Mesendoderm (in vitro differentiated cells): ENCODE data around the gene KAT7.

Experiments used
- DNase-seq: peaks from one replicate; pipeline ENCODE4 v3.0.0; 2013
- H2AK5ac ChIP-seq: 2 replicates; pipeline ENCODE4 v1.6.1; 2013; ENCODE audit warnings: low read length, inconsistent platforms
- H2BK120ac ChIP-seq: 2 replicates; pipeline ENCODE4 v1.6.1; 2013; ENCODE audit warnings: low read depth, mild to moderate bottlenecking, low read length, moderate library complexity, mixed read lengths
- H2BK15ac ChIP-seq: replicated peaks from 2 replicates; pipeline ENCODE4 v1.6.1; 2013; ENCODE audit warnings: low read depth, mild to moderate bottlenecking, moderate library complexity
- H2BK5ac ChIP-seq: 2 replicates; pipeline ENCODE4 v1.6.1; 2013; ENCODE audit warnings: low read length, inconsistent platforms
- H3K18ac ChIP-seq: 2 replicates; pipeline ENCODE4 v1.6.1; 2013; ENCODE audit warnings: mild to moderate bottlenecking, low read length, mixed read lengths
- H3K23ac ChIP-seq: one replicate; pipeline ENCODE4 v1.6.1; 2013; ENCODE audit warnings: low read length
- H3K27ac ChIP-seq: 2 replicates; pipeline ENCODE4 v1.5.1; 2013; ENCODE audit warnings: low read depth, mild to moderate bottlenecking, inconsistent platforms, low read length, moderate library complexity
- H3K27me3 ChIP-seq: 2 replicates; pipeline ENCODE4 v1.6.1; 2013; ENCODE audit warnings: low read length, control low read depth, mild to moderate bottlenecking, inconsistent platforms; ENCODE audit not compliant: insufficient read depth, poor library complexity
- H3K36me3 ChIP-seq: 2 replicates; pipeline ENCODE4 v1.6.1; 2013; ENCODE audit warnings: low read length, inconsistent platforms; ENCODE audit not compliant: control insufficient read depth, insufficient read depth
- H3K4ac ChIP-seq: one replicate; pipeline ENCODE4 v1.6.1; 2013; ENCODE audit warnings: low read depth, mild to moderate bottlenecking, low read length, moderate library complexity
- H3K4me1 ChIP-seq: 2 replicates; pipeline ENCODE4 v1.6.1; 2013; ENCODE audit warnings: low read depth, low read length, inconsistent platforms; ENCODE audit not compliant: control insufficient read depth
- H3K4me2 ChIP-seq: 2 replicates; pipeline ENCODE4 v1.6.1; 2013; ENCODE audit warnings: low read length
- H3K4me3 ChIP-seq: 2 replicates; pipeline ENCODE4 v1.5.1; 2013; ENCODE audit warnings: mild to moderate bottlenecking, low read length
- H3K56ac ChIP-seq: one replicate; pipeline ENCODE4 v1.6.1; 2013; ENCODE audit warnings: low read length
- H3K79me1 ChIP-seq: 2 replicates; pipeline ENCODE4 v1.6.1; 2013; ENCODE audit warnings: low read length, inconsistent platforms
- H3K79me2 ChIP-seq: 2 replicates; pipeline ENCODE4 v1.6.1; 2013; ENCODE audit warnings: mild to moderate bottlenecking, low read length; ENCODE audit not compliant: control insufficient read depth, insufficient read depth
- H3K9ac ChIP-seq: 2 replicates; pipeline ENCODE4 v1.6.1; 2013; ENCODE audit warnings: low read length, inconsistent platforms
- H4K5ac ChIP-seq: one replicate; pipeline ENCODE4 v1.6.1; 2013; ENCODE audit warnings: low read length
- H4K8ac ChIP-seq: one replicate; pipeline ENCODE4 v1.6.1; 2013; ENCODE audit warnings: low read depth, mild to moderate bottlenecking, control low read depth, low read length, moderate library complexity
- WGBS: extraction: QIAGEN DNeasy Blood & Tissue Kit; methylation state at CpG from one replicate; pipeline ENCODE4 v1.1.7; 2013; ENCODE audit warnings: low lambda C conversion rate, missing lambda C conversion rate; ENCODE audit not compliant: insufficient coverage; ENCODE audit errors: extremely low coverage; 5-methylcytosine and 5-hydroxymethylcytosine counted together

KAT7 gene

GRCh38 chr17:49832840-49833599, 44.5 kb downstream of the KAT7 start:
- no peak overlapping the region for H2BK15ac ChIP-seq
- no peak overlapping the region for H3K18ac ChIP-seq
- peaks cover 1% of the 10 kb centered on the region for H3K79me1 ChIP-seq
- H3K9ac ChIP-seq: no peak overlapping the region
- no peak overlapping the region for H2BK5ac ChIP-seq
- H3K56ac ChIP-seq: no peak overlapping the region
- no peak overlapping the region for H4K5ac ChIP-seq
- H2AK5ac ChIP-seq: no peak overlapping the region
- no peak overlapping the region for H2BK120ac ChIP-seq
- no peak overlapping the region for H3K4me2 ChIP-seq
- no peak overlapping the region for H3K27ac ChIP-seq
- peaks cover 3% of the 10 kb centered on the region for H3K4me1 ChIP-seq
- no CpG with 5 or more reads among the region's 7 CpGs for WGBS
- peaks cover 6% of the 10 kb centered on the region for H3K36me3 ChIP-seq
- H3K27me3 ChIP-seq: no peaks in the 10 kb centered on the region
- no peak overlapping the region for H4K8ac ChIP-seq
- peak; percentile 27 for DNase-seq
- H3K4ac ChIP-seq: no peak overlapping the region
- H3K23ac ChIP-seq: no peak overlapping the region
- H3K79me2 ChIP-seq: no peaks in the 10 kb centered on the region
- H3K4me3 ChIP-seq: no peak overlapping the region

GRCh38 chr17:49834118-49834743, 45.8 kb downstream of the KAT7 start:
- Histone ChIP-seq H3K27ac (no peak overlapping the region), H3K18ac (no peak overlapping the region), H3K23ac (no peak overlapping the region), H3K79me2 (no peaks in the 10 kb centered on the region), H4K8ac (no peak overlapping the region), H4K5ac (no peak overlapping the region), H3K4me2 (no peak overlapping the region), H3K4ac (no peak overlapping the region), H3K56ac (no peak overlapping the region), H2BK15ac (no peak overlapping the region), H2BK120ac (no peak overlapping the region), H3K4me3 (no peak overlapping the region), H3K27me3 (no peaks in the 10 kb centered on the region), H2AK5ac (no peak overlapping the region), H2BK5ac (no peak overlapping the region), H3K4me1 (peaks cover 3% of the 10 kb centered on the region), H3K9ac (no peak overlapping the region), H3K79me1 (peaks cover 1% of the 10 kb centered on the region), H3K36me3 (peaks cover 2% of the 10 kb centered on the region)
- no peak for DNase-seq
- no CpG with 5 or more reads among the region's 19 CpGs for WGBS

- Histone ChIP-seq H2AK5ac (no peak overlapping the region), H3K4me2 (no peak overlapping the region), H4K5ac (no peak overlapping the region), H3K4me1 (peaks cover 3% of the 10 kb centered on the region), H4K8ac (no peak overlapping the region), H3K79me1 (peaks cover under 1% of the 10 kb centered on the region), H3K56ac (no peak overlapping the region), H3K9ac (no peak overlapping the region), H3K27me3 (no peaks in the 10 kb centered on the region), H3K79me2 (no peaks in the 10 kb centered on the region), H3K36me3 (no peaks in the 10 kb centered on the region), H2BK120ac (no peak overlapping the region), H3K4me3 (no peak overlapping the region), H3K18ac (no peak overlapping the region), H3K4ac (no peak overlapping the region), H2BK5ac (no peak overlapping the region), H3K27ac (no peak overlapping the region), H2BK15ac (no peak overlapping the region), H3K23ac (no peak overlapping the region)
- WGBS: no CpG with 5 or more reads among the region's 7 CpGs
- no peak for DNase-seq
These were observed 47.0 kb downstream of the KAT7 start for GRCh38 chr17:49835472-49835871.

GRCh38 chr17:49836111-49837030, 47.9 kb downstream of the KAT7 start:
- Histone ChIP-seq H2BK15ac (no peak overlapping the region), H3K79me1 (peaks cover 1% of the 10 kb centered on the region), H2BK5ac (no peak overlapping the region), H3K27me3 (no peaks in the 10 kb centered on the region), H3K4ac (no peak overlapping the region), H3K27ac (no peak overlapping the region), H3K36me3 (no peaks in the 10 kb centered on the region), H3K4me3 (no peak overlapping the region), H3K4me1 (peaks cover 3% of the 10 kb centered on the region), H2BK120ac (no peak overlapping the region), H4K8ac (no peak overlapping the region), H3K79me2 (no peaks in the 10 kb centered on the region), H3K18ac (no peak overlapping the region), H3K4me2 (no peak overlapping the region), H4K5ac (no peak overlapping the region), H3K9ac (no peak overlapping the region), H2AK5ac (no peak overlapping the region), H3K56ac (no peak overlapping the region), H3K23ac (no peak overlapping the region)
- peak; percentile 47 for DNase-seq
- WGBS: no CpG with 5 or more reads among the region's 16 CpGs

- Histone ChIP-seq H2BK120ac (no peak overlapping the region), H3K9ac (no peak overlapping the region), H3K79me1 (peaks cover 1% of the 10 kb centered on the region), H3K27ac (no peak overlapping the region), H2BK5ac (no peak overlapping the region), H2AK5ac (no peak overlapping the region), H3K4ac (no peak overlapping the region), H3K27me3 (no peaks in the 10 kb centered on the region), H3K23ac (no peak overlapping the region), H4K8ac (no peak overlapping the region), H2BK15ac (no peak overlapping the region), H4K5ac (no peak overlapping the region), H3K36me3 (peaks cover 2% of the 10 kb centered on the region), H3K79me2 (no peaks in the 10 kb centered on the region), H3K4me3 (no peak overlapping the region), H3K56ac (peak overlapping the region; percentile 5), H3K18ac (no peak overlapping the region), H3K4me2 (no peak overlapping the region), H3K4me1 (no peaks in the 10 kb centered on the region)
- WGBS: no CpG with 5 or more reads among the region's 5 CpGs
- DNase-seq: no peak
These were observed 51.0 kb downstream of the KAT7 start for GRCh38 chr17:49839455-49839854.
